OCI-LY7 (cell line): ENCODE results near the gene SH2B2. TPM values are rescaled to one million over a fixed set of nuclear protein-coding genes. Genes with fewer than 3 reads are reported as not detected.

ENCODE experiments used
- BruUV-seq: library from RNA; stranded (reverse); fragments of 400-500 nt; replicated peaks from 2 replicates; lab custom pipeline; 2021; lab: Mats Ljungman, UMichigan
- CTCF ChIA-PET: fragments of 300-600 bp; sonication (Branson Sonifier 250); formaldehyde crosslinking; loops from one replicate; lab custom pipeline; 2022; ENCODE audit warnings: antibody characterized with exemption; ENCODE audit not compliant: unreplicated experiment; lab: Charles Lee
- POLR2A ChIA-PET: fragments of 300-600 bp; sonication (Branson Sonifier 250); formaldehyde crosslinking; loops from one replicate; lab custom pipeline; 2022; ENCODE audit warnings: antibody characterized with exemption; lab: Charles Lee
- DNase-seq: peaks from one replicate; pipeline ENCODE4 v3.0.0-alpha.2; 2015; ENCODE audit warnings: low spot score
- H2AFZ ChIP-seq: fragments of 200-600 bp; sonication (generic), shearing (Covaris generic); 2 replicates; pipeline ENCODE4 v1.6.1; 2014; ENCODE audit warnings: mild to moderate bottlenecking, antibody characterized with exemption, low read length, moderate library complexity
- H3K27ac ChIP-seq: fragments of 200-600 bp; sonication (generic); 2 replicates; pipeline ENCODE4 v1.5.1; 2014; ENCODE audit warnings: mixed run types, low read depth, mild to moderate bottlenecking, moderate library complexity, low read length, inconsistent platforms; ENCODE audit not compliant: poor library complexity, severe bottlenecking
- H3K36me3 ChIP-seq: fragments of 200-600 bp; sonication (generic); 2 replicates; pipeline ENCODE4 v1.6.1; 2014; ENCODE audit warnings: mild to moderate bottlenecking, antibody characterized with exemption, low read length, moderate library complexity, mixed read lengths; ENCODE audit not compliant: insufficient read depth
- H3K4me1 ChIP-seq: fragments of 200-600 bp; sonication (generic); 2 replicates; pipeline ENCODE4 v1.5.1; 2014; ENCODE audit warnings: mild to moderate bottlenecking, low read length; ENCODE audit not compliant: insufficient read depth, poor library complexity, severe bottlenecking
- H3K4me2 ChIP-seq: fragments of 200-600 bp; sonication (generic); 2 replicates; pipeline ENCODE4 v1.6.1; 2014; ENCODE audit warnings: mild to moderate bottlenecking, low read length
- H3K4me3 ChIP-seq: fragments of 200-600 bp; sonication (generic); 2 replicates; pipeline ENCODE4 v1.5.1; 2014; ENCODE audit warnings: mild to moderate bottlenecking, low read depth, low read length; ENCODE audit not compliant: poor library complexity, severe bottlenecking
- H3K79me2 ChIP-seq: fragments of 200-600 bp; sonication (generic); 2 replicates; pipeline ENCODE4 v1.6.1; 2016; ENCODE audit warnings: low read depth, mild to moderate bottlenecking, low read length, moderate library complexity, mixed read lengths; ENCODE audit not compliant: insufficient read depth
- H3K9me2 ChIP-seq: fragments of 200-600 bp; sonication (generic); 2 replicates; pipeline ENCODE4 v1.6.1; 2016; ENCODE audit warnings: mild to moderate bottlenecking, low read length, mixed read lengths; ENCODE audit not compliant: insufficient read depth
- H3K9me3 ChIP-seq: fragments of 200-600 bp; sonication (generic); 2 replicates; pipeline ENCODE4 v1.6.1; 2014; ENCODE audit warnings: mild to moderate bottlenecking, mixed run types, low read length, mixed read lengths
- H4K20me1 ChIP-seq: fragments of 200-600 bp; sonication (generic); 2 replicates; pipeline ENCODE4 v1.6.1; 2014; ENCODE audit warnings: mild to moderate bottlenecking, antibody characterized with exemption, low read length, moderate library complexity, mixed read lengths; ENCODE audit not compliant: insufficient read depth
- EZH2phosphoT487 ChIP-seq: fragments of 200-600 bp; sonication (generic); IDR thresholded peaks from 2 replicates; pipeline ENCODE4 v1.6.1; 2018; ENCODE audit warnings: low read depth, borderline replicate concordance, mild to moderate bottlenecking, mixed run types, antibody characterized with exemption, low read length, moderate library complexity, mixed read lengths
- intact Hi-C: fragments of 100-400 bp; cut with micrococcal nuclease; formaldehyde crosslinking; loops from one replicate; pipeline ENCODE4 v1.10.0; 2022; ENCODE audit not compliant: unreplicated experiment
- total RNA-seq, 2 experiments: library from RNA; depleted of rRNA in 1 of 2; stranded (reverse); fragments of >200 nt in 1 of 2; shearing (Covaris generic) in 1 of 2; gene quantifications; 2 replicates each; pipeline ENCODE4 v1.2.3, GENCODE V29; 2014 to 2022
- TF ChIP-seq, protein P1 (sequence below): fragments of 200-600 bp; sonication (generic); conservative IDR thresholded peaks from 2 replicates; pipeline ENCODE4 v1.5.1; 2014; ENCODE audit warnings: mild to moderate bottlenecking, antibody characterized with exemption, low read length, moderate library complexity, mixed read lengths

SH2B2 gene
- total RNA-seq, 2 experiments from 2014 or later = 42.0 to 131 TPM

DNA sequence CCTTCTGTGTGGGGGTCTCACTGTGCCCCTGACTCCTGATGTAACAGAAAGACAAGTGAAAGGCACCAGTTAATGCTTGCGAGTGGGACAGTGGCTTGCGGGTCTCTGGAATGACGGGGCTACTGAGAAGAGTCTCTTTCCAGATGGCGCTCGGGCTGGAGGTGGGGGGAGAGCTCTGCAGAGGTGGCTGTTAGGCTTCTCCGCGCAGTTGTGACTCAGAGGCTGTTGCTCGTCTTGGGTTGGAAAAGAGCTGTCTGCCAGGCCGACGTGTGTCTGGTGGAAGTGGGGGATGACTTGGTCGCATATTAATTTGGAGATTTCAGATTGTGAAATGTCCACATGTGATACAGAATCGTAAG is 27.9 kb upstream of the SH2B2 start:
- TF ChIP-seq, protein P1, sequence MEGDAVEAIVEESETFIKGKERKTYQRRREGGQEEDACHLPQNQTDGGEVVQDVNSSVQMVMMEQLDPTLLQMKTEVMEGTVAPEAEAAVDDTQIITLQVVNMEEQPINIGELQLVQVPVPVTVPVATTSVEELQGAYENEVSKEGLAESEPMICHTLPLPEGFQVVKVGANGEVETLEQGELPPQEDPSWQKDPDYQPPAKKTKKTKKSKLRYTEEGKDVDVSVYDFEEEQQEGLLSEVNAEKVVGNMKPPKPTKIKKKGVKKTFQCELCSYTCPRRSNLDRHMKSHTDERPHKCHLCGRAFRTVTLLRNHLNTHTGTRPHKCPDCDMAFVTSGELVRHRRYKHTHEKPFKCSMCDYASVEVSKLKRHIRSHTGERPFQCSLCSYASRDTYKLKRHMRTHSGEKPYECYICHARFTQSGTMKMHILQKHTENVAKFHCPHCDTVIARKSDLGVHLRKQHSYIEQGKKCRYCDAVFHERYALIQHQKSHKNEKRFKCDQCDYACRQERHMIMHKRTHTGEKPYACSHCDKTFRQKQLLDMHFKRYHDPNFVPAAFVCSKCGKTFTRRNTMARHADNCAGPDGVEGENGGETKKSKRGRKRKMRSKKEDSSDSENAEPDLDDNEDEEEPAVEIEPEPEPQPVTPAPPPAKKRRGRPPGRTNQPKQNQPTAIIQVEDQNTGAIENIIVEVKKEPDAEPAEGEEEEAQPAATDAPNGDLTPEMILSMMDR = no peak
- Histone ChIP-seq H4K20me1 (no peaks in the 10 kb centered on the region), H3K9me3 (no peaks in the 10 kb centered on the region), H3K9me2 (no peaks in the 10 kb centered on the region), H3K4me1 (no peaks in the 10 kb centered on the region), H3K79me2 (no peaks in the 10 kb centered on the region), H2AFZ (no peak overlapping the region), H3K27ac (no peak overlapping the region), H3K4me3 (no peak overlapping the region), H3K36me3 (peaks cover 28% of the 10 kb centered on the region; the same call in 1 of the 2 replicates), H3K4me2 (no peak overlapping the region)
- BruUV-seq = no TSS peak
- intact Hi-C loops = no loop called here
- no peak for DNase-seq
- ChIA-PET POLR2A (no interaction called here), CTCF (interaction anchor here (0.5 kb wide), 1 partner anchor 1856 kb away, joined by 3 read pairs; no protein-coding TSS in a partner anchor)

DNA sequence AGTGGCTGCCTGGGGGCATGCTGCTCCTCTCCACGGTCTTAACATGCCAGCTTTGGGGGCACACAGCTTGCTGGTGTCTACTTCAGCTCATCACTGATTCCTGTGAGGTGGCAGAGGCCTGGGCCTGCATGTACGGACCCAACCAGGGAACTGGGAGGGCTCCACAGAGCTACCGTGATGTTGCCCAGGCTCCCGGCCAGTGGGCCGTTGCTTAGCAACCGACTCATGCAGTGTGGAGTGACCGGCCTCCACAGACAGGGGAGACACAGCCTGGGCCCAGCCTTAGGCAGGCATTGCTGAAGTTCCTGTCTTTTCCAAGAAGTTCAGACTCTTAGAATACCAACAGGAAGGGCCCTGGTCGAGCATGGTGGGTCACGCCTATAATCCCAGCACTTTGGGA is 25.8 kb upstream of the SH2B2 start:
- Histone ChIP-seq H3K4me1 (no peaks in the 10 kb centered on the region), H3K4me3 (no peak overlapping the region), H3K36me3 (peaks cover 13% of the 10 kb centered on the region; the same call in 1 of the 2 replicates), H3K79me2 (no peaks in the 10 kb centered on the region), H3K9me2 (no peaks in the 10 kb centered on the region), H3K27ac (no peak overlapping the region), H2AFZ (no peak overlapping the region), H3K9me3 (no peaks in the 10 kb centered on the region), H4K20me1 (no peaks in the 10 kb centered on the region), H3K4me2 (no peak overlapping the region)
- ChIA-PET POLR2A (no interaction called here), CTCF (no interaction called here)
- TF ChIP-seq, protein P1 = no peak
- TF ChIP-seq EZH2phosphoT487 = no peak
- BruUV-seq = no TSS peak
- intact Hi-C loops = no loop called here
- DNase-seq = no peak

DNA sequence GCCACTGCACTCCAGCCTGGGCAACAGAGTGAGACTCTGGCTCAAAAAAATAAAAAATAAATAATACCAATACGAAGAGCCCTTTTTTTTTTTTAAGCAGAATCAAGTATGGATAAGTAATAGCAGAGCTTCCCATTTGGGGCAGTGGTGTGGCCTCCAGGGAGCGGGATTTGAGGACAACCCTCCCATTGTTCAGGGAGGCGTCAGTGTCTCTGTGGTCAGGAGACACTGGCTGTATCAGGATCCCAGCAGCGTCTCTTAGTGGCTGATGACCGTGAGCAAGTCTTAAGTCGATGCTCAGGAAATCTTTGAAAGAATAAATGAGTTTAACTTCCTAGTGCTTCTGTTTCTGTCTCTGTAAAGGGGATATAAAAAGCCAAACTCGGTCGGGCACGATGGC is 25.2 kb upstream of the SH2B2 start:
- CTCF ChIA-PET = no interaction called here

More for the DNA sequence above, 25.2 kb upstream of the SH2B2 start:
- Histone ChIP-seq H3K4me1 (no peaks in the 10 kb centered on the region), H3K9me2 (no peaks in the 10 kb centered on the region), H3K4me2 (no peak overlapping the region), H3K27ac (no peak overlapping the region), H4K20me1 (no peaks in the 10 kb centered on the region), H2AFZ (no peak overlapping the region), H3K79me2 (no peaks in the 10 kb centered on the region), H3K4me3 (no peak overlapping the region), H3K36me3 (peaks cover 10% of the 10 kb centered on the region; the same call in 1 of the 2 replicates), H3K9me3 (no peaks in the 10 kb centered on the region)
- no TSS peak for BruUV-seq
- intact Hi-C loops = no loop called here
- POLR2A ChIA-PET = no interaction called here
- no peak for DNase-seq
- TF ChIP-seq, protein P1 = no peak
- no peak for TF ChIP-seq EZH2phosphoT487
